Inflammatory macrophage (primary cell): Measurements from ENCODE around the gene S100A4.
A peak's percentile ranks its signal among the peaks of the same experiment; 100 is the strongest.
"Not testable (repeated sequence)": the region's sequence is repeated elsewhere in the genome, so short reads cannot be mapped to it uniquely, and the experiment has no call there.

Experiments used
- DNase-seq, 2 donors: peaks; one replicate each; pipeline ENCODE4 v3.0.0-alpha.2; 2020 to 2022

Gene S100A4

DNA sequence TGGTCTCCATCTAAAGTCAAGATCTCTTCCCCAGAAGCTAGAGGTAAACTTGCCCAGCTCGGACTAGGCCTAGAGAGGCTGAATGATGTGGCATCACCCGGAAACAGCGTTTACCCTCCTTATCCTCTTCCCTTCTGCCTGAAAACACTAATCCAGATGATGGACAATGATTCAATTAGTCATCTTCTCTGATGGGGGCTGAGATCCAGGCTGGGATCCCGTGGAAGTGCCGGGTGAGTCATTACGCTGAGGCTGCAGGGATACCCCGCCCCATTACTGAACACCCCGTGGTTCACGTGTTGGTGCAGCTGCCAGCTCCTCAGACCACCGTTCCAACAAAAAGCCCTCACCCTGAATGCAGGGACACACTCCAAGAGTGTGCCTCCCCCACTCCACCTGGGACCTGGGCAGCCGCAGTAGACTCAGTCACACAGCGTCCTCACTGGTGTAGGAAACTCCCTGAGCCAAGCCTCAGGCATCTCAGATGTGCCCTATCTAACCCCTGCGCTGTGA, 11.9 kb downstream of the S100A4 start:
- peak in 1 of 2 donors; percentile 21 for DNase-seq

DNA sequence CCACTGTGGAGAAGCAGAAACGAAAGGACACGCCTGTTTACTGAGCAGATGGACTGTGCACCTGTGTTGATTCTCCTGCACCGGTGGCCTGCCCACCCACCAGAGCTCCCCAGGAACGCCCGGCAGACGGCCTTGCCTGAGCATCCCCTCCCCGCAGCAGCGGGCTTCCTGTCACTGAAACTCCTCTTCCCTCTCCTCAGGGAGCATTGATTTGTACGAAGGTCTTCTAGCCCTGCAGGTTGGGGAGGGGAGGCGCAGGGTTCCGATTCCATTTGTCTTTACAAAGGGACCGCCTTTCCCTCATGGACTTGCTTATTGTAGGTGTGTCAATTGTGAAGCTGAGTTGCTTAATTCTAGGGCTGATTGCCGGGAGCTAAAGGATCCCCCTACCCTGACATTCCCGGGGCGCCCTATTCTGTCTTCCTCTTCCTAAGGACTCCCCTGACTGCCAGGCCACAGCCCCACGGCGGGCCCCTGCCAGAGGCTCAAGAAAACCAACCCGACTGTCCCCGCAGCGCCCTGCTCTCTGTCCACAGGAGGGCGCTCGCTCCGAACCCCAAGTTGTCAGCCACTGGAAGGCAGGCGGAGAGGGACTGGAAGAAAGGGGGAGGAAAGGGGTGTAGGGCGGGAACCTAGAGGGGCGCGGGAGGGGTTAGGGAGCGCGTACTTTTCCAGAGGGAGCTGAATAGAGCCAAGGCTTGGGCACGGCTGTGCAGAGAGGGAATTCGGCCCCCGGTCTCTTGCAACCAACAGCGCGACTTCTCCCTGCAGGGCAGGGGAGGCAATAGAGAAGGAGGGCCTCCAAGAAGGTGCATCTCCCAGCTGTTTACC, 12.6 kb downstream of the S100A4 start:
- peak; percentile 73 to 76 for DNase-seq

DNA sequence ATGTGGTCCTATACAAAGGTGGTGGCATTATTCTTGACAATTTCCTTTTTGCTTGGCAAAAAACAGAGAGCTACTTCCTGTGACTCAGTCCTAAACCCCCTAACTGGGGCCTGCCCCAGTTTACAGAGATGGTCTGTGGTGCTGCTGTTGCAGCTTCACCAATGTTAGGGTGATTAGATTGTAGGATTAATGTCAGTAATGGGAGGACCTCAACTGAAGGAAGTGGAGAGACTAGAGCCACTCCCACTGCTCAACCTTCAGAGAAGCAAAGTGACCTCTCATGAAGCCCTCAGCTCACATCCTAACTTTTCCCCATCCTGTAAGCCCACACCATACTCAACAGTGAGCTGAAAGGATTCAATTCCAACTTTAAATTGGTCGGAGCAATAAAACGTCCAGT, 13.4 kb downstream of the S100A4 start:
- no peak for DNase-seq

DNA sequence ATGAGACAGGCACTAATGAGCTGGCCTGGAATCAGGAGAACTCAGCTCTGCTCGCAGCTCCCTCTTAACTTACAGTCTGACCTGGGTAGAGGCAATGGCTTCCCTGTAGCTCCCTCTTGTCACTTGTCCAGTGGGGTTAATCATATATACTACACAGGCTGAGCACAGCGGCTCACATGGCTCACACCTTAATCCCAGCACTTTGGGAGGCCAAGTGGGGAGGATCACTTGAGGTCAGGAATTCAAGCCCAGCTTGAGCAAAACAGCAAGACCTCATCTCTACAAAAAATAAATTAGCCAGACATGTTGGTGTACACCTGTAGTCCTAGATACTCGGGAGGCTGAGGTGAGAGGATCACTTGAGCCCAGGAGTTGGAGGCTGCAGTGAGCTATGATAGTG, 14.0 kb downstream of the S100A4 start:
- DNase-seq = no peak

DNA sequence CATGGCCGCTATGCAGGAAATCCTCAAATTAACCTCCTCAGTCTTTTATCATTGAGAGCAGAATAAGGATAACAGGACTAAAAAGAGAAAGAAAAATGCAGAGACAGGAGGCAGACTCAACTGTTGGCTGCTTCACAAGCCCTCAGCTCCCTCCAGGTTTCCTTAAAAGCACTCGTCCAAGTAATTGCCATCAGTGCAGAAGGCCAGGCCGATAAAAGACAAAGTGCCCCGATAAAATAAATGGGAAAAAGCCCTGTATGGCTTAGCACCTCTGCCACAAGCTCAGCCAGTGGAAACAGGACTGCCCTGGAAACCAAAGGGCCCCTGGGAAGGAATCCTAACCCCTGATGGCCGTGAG, 17.9 kb downstream of the S100A4 start:
- DNase-seq = no peak

DNA sequence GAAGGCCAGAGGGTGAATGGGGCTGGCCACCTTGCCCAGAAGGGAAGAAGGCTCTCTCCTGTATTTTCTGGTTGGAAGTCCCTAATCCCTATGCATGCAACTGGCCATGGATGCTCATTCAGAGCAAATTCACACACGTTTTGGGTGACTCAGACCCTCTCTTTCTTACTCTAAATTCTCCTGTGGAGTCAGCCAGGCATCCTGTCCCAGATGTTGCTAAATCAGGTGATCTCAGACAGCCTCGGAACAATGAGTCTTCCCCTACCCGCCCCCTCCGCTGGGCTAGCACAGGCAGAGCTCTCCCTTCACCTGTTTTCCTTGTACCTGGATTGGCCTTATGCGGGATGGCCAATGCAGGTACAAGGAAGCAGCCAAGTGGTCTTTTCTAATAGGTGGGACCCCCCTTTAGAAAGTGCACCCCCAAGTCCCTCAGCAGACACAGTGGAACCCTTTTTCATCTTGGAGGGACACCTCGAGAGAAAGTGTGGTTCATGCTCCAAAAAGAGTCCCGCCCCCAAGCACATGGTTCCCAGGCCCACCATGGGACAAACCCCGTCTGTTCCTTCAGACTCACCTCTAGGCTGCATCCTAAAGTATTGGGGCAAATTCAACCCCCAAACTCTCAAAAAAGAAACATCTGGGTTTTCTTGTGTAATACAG, 18.5 kb downstream of the S100A4 start:
- no peak for DNase-seq

DNA sequence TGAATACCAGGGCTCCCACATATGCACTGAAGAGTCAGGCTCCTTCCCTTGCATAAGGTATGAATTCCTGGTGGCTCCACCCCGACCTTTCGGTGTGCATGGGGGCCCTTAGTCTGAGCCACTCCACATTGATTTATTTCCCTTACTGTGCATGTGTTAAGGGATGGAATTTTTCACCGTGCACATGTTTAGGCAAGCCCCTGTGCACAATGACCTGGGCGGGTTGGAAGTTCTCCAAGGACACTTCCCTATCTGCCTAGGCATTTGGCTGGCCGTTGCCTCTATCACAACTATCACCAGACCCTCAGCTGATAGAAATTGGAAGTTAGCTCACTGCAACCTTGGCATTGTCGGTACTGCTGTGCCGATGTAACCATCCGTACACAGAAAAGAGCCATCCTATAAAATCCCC, 19.5 kb downstream of the S100A4 start:
- DNase-seq = peak; percentile 52 to 73

DNA sequence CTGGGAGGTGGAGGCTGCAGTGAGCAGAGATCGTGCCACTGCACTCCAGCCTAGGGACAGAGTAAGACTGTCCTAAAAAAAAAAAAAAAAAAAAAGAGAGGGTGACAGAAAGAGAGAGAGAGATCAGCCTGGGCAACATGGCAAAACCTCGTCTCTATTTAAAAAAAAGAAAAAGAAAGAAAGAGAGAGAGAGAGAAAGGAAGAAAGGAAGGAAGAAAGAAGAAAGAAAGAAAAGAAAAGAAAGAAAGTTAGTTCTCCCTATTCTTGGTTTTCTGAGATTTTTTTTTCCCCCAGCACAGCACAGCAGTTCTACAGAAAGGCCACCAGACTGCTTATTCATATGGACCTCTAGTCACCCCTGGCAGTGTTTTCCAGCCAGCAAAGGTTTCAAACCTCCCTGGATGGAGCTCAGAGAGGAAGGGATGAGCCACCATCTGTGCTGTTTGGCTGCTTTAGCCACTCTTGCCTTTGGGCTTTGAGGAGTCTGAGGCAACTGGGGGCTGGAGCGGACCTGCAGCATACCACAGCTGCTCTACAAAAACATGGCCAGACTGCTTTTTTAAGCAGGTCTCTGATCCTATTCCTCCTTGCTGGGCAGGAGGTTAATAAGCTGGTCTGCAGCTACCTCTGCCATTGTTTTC, 20.4 kb downstream of the S100A4 start:
- DNase-seq = no peak

DNA sequence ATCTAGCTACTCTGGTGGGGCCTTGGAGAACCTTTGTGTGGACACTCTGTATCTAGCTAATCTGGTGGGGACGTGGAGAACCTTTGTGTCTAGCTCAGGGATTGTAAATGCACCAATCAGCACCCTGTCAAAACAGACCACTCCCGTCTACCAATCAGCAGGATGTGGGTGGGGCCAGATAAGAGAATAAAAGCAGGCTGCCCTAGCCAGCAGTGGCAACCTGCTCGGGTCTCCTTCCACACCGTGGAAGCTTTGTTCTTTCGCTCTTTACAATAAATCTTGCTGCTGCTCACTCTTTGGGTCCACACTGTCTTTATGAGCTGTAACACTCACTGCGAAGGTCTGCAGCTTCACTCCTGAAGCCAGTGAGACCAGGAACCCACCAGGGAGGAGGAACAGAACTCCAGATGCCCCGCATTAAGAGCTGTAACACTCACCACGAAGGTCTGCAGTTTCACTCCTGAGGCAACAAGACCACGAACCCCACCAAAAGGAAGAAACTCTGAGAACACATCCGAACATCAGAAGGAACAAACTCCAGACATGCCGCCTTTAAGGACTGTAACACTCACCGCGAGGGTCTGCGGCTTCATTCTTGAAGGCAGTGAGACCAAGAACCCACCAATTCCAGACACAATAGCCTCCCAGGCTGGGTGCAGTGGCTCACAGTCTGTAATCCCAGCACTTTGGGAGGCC, 23.1 kb downstream of the S100A4 start:
- DNase-seq = not testable (repeated sequence)

DNA sequence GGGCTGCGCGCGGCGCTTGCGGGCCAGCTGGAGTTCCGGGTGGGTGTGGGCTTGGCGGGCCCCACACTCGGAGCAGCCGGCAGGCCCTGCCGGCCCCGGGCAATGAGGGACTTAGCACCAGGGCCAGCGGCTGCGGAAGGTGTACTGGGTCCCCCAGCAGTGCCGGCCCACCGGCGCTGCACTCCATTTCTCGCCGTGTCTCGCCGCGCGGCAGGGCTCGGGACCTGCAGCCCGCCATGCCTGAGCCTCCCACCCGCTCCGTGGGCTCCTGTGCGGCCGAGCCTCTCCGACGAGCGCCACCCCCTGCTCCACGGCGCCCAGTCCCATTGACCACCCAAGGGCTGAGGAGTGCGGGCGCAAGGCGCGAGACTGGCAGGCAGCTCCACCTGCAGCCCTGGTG, 23.8 kb downstream of the S100A4 start:
- DNase-seq = not testable (repeated sequence)

DNA sequence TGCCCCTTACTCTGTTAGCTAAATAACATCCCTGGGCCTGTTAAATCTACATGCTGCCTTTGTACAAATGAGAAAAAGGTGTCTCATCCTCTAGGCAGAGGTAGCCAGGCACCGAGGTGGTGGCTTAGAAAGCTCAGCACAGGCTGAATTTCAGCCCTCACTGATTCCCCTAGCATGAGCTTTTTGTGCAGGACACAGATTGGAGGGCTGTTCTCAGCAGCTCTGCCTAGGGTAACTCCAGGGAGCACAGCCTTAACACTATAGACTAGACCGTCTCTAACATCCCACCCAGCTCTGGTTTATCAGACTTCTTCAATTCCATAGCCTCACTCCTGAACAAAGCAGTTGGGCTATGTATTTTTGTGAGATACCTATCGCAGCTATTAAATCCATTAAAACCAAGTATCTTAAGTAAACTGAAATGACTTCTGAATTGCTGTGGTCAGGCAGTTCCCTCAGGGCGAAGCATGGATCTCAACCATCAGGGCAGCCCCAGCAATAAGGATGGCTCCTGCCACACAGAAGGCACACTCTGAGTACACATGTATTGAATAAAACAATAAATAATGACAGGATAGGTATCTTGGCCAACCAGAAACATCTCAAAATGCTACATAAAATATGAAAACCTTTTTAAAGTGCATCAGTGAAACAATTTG, 24.7 kb downstream of the S100A4 start:
- DNase-seq = no peak

DNA sequence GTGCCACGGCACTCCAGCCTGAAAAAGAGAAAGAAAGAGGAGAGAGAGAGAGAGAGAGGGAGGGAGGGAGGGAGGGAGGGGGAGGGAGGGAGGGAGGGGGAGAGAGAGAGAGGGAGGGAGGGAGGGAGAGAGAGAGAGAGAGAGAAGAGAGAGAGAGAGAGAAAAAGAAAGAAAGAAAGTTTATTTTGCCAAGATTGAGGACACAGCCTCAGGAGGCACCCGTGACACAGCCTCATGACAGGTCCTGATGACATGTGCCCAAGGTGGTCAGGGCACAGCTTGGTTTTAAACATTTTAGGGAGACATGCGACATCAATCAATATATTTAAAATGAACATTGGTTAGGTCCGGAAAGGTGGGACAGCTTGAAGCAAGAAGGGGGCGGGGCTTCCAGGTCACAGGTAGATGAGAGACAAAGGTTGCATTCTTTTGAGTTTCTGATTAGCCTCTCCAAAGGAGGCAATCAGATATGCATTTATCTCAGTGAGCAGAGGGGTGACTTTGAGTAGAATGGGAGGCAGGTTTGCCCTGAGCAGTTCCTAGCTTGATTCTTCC, 25.4 kb downstream of the S100A4 start:
- not testable (repeated sequence) for DNase-seq

DNA sequence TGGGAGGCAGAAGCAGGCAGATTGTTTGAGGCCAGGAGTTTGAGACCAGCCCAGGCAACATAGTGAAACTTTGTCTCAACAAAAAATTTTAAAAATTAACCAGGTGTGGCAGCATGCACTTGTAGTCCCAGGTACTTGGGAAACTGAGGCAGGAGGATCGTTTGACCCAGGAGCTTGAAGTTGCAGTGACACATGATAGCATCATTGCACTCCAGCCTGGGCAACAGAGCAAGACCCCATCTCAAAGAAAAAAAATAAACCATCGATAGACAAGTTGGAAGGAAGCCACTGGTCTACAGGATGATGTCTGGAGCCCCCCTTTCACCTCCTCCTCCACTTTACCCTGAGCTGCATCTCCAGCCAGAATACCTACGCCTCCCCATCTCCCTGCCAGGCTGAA, 26.4 kb downstream of the S100A4 start:
- no peak for DNase-seq

DNA sequence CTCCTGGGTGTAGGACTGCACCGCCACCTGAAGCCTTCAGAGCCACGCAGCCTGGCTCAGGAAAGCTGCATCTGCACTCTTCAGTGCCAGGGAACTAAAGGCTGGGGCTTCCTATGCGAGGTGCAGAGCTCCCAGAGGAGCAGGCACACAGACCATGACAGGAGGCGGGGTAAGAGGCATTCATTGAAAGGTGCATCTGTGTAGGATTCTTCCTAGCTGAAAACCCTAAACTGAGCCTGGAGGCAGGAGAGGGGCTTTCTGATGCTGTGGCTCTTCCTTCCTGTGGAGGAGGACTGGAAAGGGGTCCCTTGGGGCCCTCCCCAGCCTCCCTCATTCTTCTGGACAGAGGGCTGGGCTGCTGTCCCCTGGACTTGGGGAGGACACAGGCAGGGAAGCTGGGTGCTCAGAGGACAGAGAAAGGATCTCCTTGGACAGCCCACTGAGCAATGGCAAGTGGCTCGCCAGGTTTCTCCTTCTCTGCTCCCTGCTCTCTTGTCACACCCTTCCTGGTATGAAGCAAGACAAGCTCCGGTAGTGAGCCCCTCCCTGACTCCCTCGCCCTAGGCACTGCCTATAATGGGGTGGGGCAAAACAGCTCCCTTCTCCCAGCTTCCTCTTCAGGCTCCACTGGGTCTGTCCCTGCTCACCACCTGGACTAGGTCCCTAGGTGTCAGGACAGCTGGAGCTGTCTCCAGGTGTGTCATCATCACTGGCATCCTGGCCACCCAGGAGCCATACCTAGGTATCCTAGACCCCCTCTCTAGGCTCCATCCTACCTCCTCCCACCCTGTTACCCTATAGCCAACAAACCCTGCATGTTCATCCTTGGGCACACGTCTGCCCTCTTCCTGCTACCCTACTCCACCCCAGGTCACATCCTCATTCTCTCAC, 29.9 kb downstream of the S100A4 start:
- DNase-seq = peak; percentile 52 to 65

DNA sequence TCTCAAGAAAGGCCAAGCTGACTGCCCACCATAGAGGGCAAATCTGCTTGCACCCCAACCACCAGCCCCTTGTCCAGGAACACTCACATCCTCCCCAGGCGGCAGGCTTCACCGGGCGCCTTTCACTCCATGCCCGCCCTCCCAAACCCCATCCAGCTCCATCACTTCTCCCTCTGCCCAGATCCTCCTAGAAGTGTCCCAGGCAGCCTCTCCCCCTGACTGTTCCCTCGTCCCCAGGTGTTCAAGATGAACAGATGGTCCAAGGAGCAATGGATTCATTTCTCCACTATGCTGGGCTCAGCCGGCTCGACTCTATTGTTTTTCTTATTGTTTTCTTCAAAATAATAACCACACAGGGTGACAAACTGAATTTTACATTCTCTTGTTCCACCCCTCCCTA, 31.9 kb downstream of the S100A4 start:
- no peak for DNase-seq

DNA sequence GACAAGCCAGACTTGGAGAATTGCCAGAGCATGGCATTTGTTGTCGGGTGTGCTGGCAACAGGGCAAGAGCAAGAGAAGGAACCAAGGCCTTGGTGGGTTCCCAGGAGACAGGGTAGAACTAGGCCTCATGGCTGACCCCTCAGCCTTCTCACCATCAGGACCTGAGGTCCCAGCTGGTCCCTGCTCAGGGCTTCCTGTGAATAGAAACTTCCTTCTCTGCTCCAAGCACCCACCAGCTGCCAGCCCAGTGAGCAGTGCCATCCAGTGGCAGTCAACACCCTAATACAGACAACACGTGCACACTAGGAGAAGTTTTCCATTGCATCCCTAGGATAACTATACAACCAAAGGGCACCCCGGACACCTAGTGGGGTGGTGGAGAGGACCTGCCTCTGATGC, 32.6 kb downstream of the S100A4 start:
- peak in 1 of 2 donors; percentile 29 for DNase-seq

DNA sequence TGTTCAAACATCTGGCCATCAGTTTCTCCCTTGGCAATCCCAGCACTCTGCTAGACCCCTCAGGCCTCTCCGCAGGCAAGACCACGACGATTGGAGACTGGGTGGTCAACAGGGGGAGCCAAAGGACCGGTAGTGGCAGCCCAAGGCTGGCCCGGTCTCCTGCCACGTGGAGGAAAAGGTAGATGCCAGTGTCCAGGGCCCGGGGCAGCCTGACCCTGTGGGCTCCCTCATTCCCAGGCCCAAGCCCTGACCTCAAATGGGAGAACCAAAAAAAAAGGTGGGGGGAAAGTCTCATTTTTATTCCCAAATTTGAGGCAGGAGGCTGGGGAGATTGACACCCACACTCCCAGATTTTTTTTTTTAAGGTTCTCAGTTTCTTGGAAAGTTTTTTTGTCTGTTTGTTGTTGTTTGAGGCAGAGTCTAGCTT, 34.6 kb downstream of the S100A4 start:
- DNase-seq = peak; percentile 69 to 78

DNA sequence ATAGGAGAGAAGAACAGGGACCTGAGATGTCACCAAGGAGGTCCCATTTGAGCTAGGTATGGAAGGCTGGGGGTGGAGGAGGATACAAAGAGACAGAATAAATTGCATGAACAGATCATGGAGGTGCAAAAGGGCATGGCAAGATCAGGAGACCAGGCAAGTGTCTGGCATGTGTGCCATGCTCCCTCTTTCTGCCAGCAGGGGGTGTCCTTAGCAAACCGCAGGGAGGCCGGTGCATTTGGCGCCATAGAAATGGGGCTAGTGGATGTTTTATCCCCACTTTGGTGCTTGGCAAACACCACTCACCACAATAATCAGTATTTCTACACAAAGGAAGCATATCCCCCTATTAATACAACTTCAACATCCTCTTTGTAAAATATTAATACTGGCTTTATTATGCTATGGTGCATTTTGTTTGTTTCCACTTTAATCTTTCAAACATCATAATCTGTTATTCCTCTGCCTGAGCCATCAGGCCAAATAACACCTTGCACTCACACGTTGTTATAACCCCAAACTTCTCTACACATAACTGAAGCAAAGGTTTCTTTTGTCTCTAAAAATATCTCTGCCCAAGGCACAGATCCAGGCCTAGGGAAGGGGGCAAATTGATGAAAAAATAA, 35.8 kb downstream of the S100A4 start:
- peak; percentile 49 to 54 for DNase-seq

DNA sequence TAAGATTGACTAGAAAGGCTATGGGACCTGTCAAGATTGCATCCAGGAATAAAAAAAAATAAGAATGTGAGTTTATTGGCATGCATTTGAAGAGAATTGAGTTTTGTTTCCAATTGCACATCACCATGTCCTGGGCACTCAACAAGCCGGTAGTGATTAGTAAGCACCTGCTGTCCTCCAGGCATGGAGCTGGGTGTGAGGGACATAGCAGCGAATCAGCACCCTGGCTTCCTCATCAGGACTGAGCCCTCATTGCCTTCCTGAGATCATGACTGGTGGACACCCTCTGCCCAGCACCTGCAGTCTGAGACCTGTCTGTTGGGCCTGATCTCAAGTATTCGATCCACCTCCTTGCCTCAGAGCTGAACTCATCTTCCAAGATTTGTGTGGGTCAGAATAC, 36.6 kb downstream of the S100A4 start:
- no peak for DNase-seq

DNA sequence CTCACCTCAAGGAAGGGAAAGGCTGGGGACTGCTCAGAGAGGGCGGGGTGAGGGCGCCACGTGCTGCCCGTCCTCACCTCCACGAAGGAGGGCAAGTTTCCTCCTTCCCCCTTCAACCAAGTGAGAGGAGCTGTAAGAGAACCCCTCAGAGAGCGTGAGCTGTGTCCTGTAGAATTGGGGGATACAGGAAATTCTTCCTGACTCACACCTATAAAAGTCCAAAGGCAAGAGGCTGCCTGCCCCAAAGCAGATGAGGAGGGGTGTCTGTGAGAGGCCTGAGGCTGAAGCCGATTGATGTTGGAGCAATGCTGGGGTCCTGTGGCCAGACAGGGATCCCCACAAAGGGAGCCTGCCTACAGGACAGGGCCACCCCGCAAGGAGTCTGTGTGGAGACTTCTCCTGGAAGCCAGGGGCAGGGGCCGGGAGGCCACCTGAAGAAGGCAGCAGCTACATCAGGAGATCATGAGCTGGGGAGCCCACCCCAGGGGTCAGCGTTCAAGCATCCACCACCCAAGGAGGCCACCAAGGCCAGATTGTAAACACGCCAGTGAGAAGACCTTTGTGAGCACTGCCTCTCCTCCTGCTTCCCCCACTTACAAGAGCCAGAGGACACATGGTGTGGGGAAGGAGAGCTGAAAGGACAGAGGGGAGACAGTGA, 37.6 kb downstream of the S100A4 start:
- DNase-seq = no peak
